NCI-H524 treated with DMSO at 0.1 percent for 48 hours (cell line): ENCODE measurements around the gene WDTC1.

Source experiments
- DNase-seq: peaks from one replicate; lab custom pipeline; 2025; lab: John Stamatoyannopoulos, UW

Gene WDTC1

GRCh38 chr1:27335506-27336422 is 101.3 kb downstream of the WDTC1 start:
- no peak for DNase-seq

- no peak for DNase-seq
Measured at GRCh38 chr1:27336756-27337155, 102.3 kb downstream of the WDTC1 start.

- no peak for DNase-seq
Measured at GRCh38 chr1:27338751-27339150, 104.3 kb downstream of the WDTC1 start.

DNA sequence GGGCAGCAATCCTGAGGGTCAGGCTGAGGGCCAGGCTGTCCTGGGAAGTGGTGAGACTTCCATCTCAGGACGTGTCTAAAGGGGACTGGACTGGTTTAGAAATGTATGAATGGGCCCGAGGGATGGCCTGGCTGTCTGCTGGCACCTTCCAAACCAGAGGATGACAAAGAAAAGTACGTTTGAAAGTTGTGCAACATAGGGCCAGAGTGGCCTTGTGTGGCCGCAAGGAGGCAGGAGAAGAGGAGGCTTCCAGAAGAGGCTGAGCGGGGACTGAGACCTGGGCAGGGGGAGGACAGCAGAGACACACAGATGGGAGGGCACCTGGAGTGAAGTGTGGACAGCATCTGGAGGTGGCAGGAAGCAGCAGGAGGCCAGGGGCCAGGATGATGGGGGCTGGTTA is 104.8 kb downstream of the WDTC1 start:
- DNase-seq, result no peak

GRCh38 chr1:27341525-27342252 is 107.3 kb downstream of the WDTC1 start, which contains the start of gene SYTL1:
SYTL1 (plus strand) TSS chr1:27342022; CDS start chr1:27345335, 3,313 bp downstream.
- DNase-seq, result no peak

DNA sequence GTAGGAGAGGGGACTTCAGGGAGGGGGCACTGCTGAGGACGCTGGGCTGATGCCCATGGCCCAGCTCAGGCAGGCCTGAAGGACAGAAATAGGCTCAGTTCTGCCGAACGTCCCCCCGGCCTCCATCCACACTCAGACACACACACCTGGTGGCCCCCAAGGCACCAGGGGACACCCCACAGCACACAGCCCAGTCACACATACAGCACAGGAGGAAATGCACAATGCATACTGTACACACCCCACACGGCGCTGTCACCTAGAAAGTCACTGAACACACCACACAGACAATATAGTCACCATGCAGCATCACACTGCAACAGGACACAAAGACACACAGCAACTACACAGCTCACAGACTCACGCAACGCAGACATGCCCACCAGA is 108.0 kb downstream of the WDTC1 start:
- DNase-seq, result no peak

DNA sequence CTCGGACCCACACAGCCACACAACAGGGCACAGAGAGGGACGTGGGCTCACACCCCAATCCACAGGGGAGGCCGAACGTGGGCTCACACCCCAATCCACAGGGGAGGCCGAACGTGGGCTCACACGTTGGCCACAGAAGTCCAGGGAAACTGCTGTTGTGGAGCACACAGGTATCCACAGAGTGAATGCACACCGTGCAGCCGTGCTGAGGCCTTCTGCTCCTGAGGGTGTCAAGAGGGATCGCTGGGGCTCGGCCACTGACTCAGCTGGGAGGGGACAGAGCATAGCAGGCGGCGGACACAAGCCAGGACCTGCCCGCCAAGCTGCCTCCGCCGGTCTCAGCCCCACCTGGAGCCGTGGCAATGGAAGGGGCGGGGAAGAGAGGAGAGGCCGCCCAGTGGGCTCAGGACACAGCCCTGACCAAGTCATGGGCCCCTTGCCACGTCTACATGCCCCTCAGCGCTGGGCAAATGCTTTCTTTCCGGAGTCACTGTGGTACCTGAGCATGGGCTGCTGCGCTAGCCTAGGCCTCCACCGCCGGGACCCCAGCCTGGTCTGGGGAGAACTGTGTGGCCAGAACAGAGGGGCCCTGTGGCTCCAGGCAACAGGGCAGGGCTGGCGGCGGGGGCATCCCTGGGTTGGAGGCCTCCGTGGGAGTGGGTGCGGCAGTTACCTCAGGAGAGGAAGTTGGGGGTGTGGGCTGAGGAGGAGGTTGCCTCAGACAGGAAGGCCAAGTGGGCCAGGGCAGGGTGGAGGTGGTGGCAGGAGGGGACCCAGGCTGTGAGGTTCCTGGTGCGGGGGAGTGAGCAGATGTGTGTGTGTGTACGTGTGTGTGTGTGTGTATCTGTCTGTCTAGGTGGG is 108.6 kb downstream of the WDTC1 start:
- DNase-seq, result no peak

DNA sequence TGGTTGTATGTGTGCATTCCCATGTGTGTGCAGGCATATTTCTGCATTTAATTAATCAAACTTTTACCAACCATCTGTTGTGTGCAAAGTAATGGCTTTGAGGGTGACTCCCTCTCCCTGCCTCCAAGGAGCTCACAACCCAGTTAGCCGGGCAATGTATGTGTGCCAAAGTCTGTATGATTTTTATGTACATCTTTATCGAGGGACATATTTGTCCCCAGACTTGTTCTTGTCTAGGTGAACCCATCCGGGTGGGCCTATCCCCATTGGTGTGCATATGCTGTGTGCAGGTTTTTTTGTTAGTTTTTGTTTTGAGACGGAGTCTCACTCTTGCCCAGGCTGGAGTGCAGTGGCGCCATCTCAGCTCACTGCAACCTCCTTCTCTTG is 109.2 kb downstream of the WDTC1 start:
- no peak for DNase-seq

- DNase-seq, result no peak
Measured at GRCh38 chr1:27345272-27345671, 110.8 kb downstream of the WDTC1 start.

GRCh38 chr1:27346357-27346756 is 111.9 kb downstream of the WDTC1 start:
- DNase-seq, result no peak

DNA sequence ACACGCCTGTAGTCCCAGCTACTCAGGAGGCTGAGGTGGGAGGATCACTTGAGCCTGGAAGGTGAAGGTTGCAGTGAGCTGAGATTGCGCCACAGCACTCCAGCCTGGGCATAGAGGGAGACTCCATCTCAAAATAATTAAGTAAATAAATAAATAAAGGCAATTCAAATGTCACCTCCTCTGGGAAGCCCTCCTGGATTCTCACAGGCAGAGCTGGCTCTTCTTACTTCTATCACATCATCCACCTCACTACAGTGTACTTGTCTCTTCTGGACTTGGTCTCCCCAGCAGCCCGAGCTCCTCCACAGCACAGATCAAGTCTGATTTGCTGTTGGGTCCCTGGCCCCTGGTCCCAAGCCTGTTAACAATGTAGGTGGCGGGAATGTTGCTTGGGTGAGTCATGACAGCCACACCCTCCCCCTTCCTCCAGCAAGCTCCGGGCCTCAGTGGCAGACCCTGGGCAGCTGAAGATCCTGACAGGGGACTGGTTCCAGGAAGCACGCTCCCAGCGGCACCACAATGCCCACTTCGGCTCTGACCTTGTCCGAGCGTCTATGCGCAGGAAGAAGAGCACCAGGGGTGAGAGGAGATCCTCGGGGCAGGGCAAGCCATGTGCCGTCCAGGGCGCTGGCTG is 112.7 kb downstream of the WDTC1 start:
- no peak for DNase-seq

DNA sequence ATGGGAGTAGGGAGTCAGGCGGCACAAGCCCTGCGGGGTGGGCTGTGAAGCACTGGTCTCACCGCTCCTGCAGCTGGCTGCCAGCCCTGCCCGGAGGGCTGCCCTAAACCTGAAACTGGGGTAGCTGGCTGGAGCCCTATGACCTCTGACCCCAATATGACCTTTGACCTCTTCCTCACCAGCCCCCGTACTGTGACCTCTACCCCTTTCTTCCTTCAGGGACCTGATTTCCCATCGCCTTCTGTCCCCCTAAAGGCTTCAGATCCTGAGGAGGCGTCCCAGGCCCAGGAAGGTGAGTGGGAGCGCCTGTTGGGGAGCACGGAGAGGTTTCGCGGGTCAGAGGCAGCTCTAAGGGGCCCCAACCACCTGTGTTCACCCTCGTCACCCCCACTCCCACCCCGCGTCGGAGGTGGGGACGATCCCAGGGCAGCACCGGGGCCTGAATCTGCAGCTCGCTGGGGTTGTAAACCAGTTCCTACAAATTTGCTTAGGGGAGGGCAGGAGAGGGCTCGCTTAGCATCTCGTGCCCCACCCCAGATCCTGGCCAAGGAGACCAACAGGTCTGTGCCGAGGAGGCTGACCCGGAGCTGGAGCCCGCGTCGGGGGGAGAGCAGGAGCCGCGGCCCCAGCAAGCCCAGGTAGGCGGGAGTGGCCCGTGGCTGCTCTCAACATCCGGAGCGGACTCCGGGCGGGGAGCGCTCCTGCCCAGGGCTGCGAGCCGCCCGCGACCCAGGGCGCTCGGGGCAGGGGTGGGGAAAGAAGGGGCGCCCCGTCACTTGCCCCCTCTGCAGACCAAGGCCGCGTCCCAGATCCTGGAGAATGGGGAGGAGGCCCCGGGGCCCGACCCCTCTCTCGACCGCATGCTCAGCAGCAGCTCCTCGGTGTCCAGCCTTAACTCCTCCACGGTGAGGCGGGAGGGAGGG is 114.7 kb downstream of the WDTC1 start:
- DNase-seq, result no peak

GRCh38 chr1:27349784-27350662 is 115.6 kb downstream of the WDTC1 start:
- DNase-seq, result no peak

DNA sequence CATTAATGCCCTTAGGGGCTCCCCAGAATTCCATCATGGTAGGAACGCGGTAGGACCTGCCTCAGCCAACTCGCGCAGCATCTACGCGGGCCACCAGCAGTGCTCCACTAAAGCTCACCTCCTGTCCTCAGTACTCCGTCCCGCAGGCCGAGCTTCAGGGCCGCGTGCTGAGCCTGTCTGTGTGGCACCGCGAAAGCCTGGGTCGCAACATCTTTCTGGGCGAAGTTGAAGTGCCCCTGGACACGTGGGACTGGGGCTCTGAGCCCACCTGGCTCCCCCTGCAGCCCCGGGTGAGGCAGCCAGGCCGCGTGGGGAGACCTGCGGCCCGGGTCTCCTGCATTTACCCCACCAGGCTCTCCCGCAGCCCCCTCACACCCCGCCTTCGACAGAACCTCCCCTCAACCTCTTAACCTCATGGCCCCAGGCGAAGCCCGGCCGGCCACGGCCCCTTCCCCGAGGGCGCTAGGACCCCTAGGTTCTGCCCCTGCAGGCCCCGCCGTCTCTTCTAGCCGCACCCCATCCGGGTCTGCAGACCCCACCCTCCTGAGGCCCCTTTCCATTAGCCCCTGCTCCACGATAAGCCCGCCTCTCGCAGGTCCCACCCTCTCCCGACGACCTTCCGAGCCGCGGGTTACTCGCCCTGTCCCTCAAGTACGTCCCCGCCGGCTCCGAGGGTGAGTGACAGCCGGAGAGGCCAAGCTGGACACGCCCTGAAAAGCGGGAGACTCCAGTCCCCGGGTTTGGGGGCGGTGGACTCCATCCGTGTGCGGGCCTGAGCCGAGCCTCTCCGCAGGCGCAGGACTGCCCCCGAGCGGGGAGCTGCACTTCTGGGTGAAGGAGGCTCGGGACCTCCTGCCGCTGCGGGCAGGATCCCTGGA is 116.5 kb downstream of the WDTC1 start:
- DNase-seq, result no peak

- DNase-seq, result no peak
Measured at GRCh38 chr1:27351541-27352107, 117.2 kb downstream of the WDTC1 start.

- DNase-seq, result no peak
Measured at GRCh38 chr1:27353166-27353565, 118.7 kb downstream of the WDTC1 start.

DNA sequence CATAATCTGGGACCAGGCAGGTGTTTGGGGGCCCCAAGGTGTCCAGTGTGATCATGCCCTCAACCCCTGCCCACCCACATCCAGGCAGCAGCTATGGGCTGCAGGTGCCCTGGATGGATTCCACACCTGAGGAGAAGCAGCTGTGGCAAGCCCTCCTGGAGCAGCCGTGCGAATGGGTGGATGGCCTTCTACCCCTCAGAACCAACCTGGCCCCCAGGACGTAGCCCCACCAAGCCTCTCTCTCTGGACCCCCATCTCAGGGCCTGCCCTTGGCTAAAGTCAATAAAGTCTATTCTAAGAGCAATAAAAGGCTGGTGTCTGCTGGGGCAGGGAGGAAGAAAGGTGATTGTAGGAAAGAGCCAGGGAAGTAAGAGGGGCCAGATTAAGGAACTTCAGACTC is 119.2 kb downstream of the WDTC1 start:
- DNase-seq, result no peak

GRCh38 chr1:27355683-27356082 is 121.3 kb downstream of the WDTC1 start:
- no peak for DNase-seq
